Activated naive CD4-positive, alpha-beta T cell treated with anti-CD3 and anti-CD28 coated beads, Interleukin-2, amount 50 U/mL, for 24 hours (primary cell): ENCODE data around the gene PARP4.
A peak's percentile ranks its signal among the peaks of the same experiment; 100 is the strongest.
"Not testable (repeated sequence)": the region's sequence is repeated elsewhere in the genome, so short reads cannot be mapped to it uniquely, and the experiment has no call there.

Experiments
- H3K27ac Mint-ChIP-seq: one replicate; pipeline ENCODE4 v1.8.0; 2021; ENCODE audit warnings: mild to moderate bottlenecking, mixed read lengths
- H3K27me3 Mint-ChIP-seq: one replicate; pipeline ENCODE4 v1.8.0; 2021; ENCODE audit warnings: mixed read lengths
- H3K36me3 Mint-ChIP-seq: one replicate; pipeline ENCODE4 v1.8.0; 2021; ENCODE audit warnings: mixed read lengths
- H3K4me1 Mint-ChIP-seq: one replicate; pipeline ENCODE4 v1.8.0; 2021; ENCODE audit warnings: mixed read lengths
- H3K4me3 Mint-ChIP-seq: one replicate; pipeline ENCODE4 v1.8.0; 2021; ENCODE audit warnings: mild to moderate bottlenecking, mixed read lengths
- H3K9me3 Mint-ChIP-seq: one replicate; pipeline ENCODE4 v1.8.0; 2021; ENCODE audit warnings: mixed read lengths

Gene PARP4

GRCh38 chr13:24407844-24408243 lies 104.7 kb downstream of the PARP4 start:
- H3K4me1 Mint-ChIP-seq = no peaks in the 10 kb centered on the region
- no peaks in the 10 kb centered on the region for H3K9me3 Mint-ChIP-seq
- H3K27ac Mint-ChIP-seq = no peak overlapping the region
- no peaks in the 10 kb centered on the region for H3K36me3 Mint-ChIP-seq
- H3K27me3 Mint-ChIP-seq = peaks cover 8% of the 10 kb centered on the region
- no peak overlapping the region for H3K4me3 Mint-ChIP-seq

DNA sequence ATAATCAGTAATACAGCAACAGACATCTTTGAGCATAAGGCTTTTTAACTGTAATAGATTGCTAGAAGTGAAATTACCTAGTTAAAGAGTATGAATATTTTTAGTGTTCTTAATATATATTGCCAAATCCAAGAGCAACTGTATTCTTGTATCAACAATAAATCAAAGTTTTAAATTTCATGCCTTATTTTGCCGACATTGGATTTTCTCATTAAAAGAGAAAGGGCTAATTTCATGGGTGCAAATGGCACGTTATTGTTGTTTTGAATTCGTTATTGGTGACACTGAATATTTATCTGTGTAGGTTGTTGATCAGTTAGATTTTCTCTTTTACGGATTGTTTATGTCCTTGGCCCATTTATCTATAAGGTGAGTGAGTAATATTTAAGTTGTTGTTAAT lies 106.1 kb downstream of the PARP4 start:
- no peak overlapping the region for H3K4me3 Mint-ChIP-seq
- H3K9me3 Mint-ChIP-seq = no peaks in the 10 kb centered on the region
- no peaks in the 10 kb centered on the region for H3K36me3 Mint-ChIP-seq
- H3K4me1 Mint-ChIP-seq = no peaks in the 10 kb centered on the region
- no peak overlapping the region for H3K27ac Mint-ChIP-seq
- peaks cover 8% of the 10 kb centered on the region for H3K27me3 Mint-ChIP-seq

GRCh38 chr13:24396821-24397220 lies 115.8 kb downstream of the PARP4 start:
- Mint-ChIP-seq H3K27ac (peak overlapping the region; percentile 70), H3K4me1 (no peaks in the 10 kb centered on the region), H3K4me3 (no peak overlapping the region), H3K36me3 (peaks cover 7% of the 10 kb centered on the region), H3K9me3 (peaks cover 9% of the 10 kb centered on the region), H3K27me3 (no peaks in the 10 kb centered on the region)

GRCh38 chr13:24392972-24393371 lies 119.6 kb downstream of the PARP4 start:
- H3K27me3 Mint-ChIP-seq = no peaks in the 10 kb centered on the region
- peak overlapping the region; percentile 62 for H3K27ac Mint-ChIP-seq
- peaks cover 7% of the 10 kb centered on the region for H3K36me3 Mint-ChIP-seq
- H3K4me3 Mint-ChIP-seq = no peak overlapping the region
- no peaks in the 10 kb centered on the region for H3K4me1 Mint-ChIP-seq
- H3K9me3 Mint-ChIP-seq = peaks cover 9% of the 10 kb centered on the region

GRCh38 chr13:24391771-24392683 lies 120.6 kb downstream of the PARP4 start:
- H3K27me3 Mint-ChIP-seq, H3K9me3 Mint-ChIP-seq, H3K4me3 Mint-ChIP-seq, H3K36me3 Mint-ChIP-seq, H3K4me1 Mint-ChIP-seq, H3K27ac Mint-ChIP-seq: not testable (repeated sequence)

- H3K9me3 Mint-ChIP-seq, H3K4me1 Mint-ChIP-seq, H3K36me3 Mint-ChIP-seq, H3K27me3 Mint-ChIP-seq, H3K27ac Mint-ChIP-seq, H3K4me3 Mint-ChIP-seq: not testable (repeated sequence)
Measured at GRCh38 chr13:24390795-24391194, 121.8 kb downstream of the PARP4 start.

DNA sequence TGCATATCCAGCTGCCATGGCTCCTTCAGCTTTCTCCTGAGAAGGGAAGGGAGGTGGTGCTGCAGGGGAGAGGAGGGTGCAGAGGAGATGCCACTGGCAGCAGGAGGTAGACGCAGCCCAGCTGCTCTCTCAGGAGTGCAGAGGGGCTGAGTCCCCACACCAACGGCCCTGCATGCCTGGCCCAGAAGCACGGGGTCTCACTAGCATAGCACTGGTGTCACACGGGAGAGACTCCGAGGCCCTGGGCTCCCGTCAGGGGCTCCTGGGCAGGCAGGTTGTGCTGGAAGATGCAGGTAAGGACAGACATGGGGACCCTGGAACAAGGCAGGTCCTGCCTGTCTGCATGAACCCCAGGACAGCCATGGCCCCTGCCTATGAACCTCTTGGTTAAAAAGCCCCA lies 123.1 kb downstream of the PARP4 start:
- H3K36me3 Mint-ChIP-seq = no peaks in the 10 kb centered on the region
- no peaks in the 10 kb centered on the region for H3K27me3 Mint-ChIP-seq
- H3K27ac Mint-ChIP-seq = no peak overlapping the region
- no peak overlapping the region for H3K4me3 Mint-ChIP-seq
- H3K4me1 Mint-ChIP-seq = no peaks in the 10 kb centered on the region
- H3K9me3 Mint-ChIP-seq = no peaks in the 10 kb centered on the region

DNA sequence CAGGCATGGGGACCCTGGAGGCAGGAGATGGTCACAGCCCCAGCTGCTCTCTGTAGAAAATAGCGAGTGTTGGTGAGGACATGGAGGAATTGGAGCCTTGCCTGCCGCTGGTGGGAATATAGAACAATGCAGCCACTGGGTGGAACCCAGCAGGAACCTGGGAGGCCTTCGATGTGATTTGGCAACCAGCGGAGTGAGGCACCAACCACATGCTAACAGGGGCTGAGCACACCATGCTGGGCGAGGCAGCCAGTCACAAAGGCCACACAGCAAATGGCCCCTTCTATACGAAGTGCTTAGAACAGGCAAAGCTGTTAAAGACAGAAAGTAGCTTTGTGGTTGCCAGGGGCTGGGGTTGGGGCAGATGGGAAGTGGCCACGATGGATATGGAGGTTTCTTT lies 123.8 kb downstream of the PARP4 start:
- not testable (repeated sequence) for H3K4me1 Mint-ChIP-seq, H3K4me3 Mint-ChIP-seq, H3K27me3 Mint-ChIP-seq, H3K27ac Mint-ChIP-seq, H3K36me3 Mint-ChIP-seq, H3K9me3 Mint-ChIP-seq

- Mint-ChIP-seq H3K4me1 (no peaks in the 10 kb centered on the region), H3K4me3 (no peak overlapping the region), H3K36me3 (no peaks in the 10 kb centered on the region), H3K27ac (no peak overlapping the region), H3K9me3 (no peaks in the 10 kb centered on the region), H3K27me3 (no peaks in the 10 kb centered on the region)
Measured at GRCh38 chr13:24386816-24387708, 125.5 kb downstream of the PARP4 start.

- no peak overlapping the region for H3K27ac Mint-ChIP-seq
- H3K27me3 Mint-ChIP-seq = no peaks in the 10 kb centered on the region
- H3K4me1 Mint-ChIP-seq = peaks cover 1% of the 10 kb centered on the region
- H3K36me3 Mint-ChIP-seq = no peaks in the 10 kb centered on the region
- H3K9me3 Mint-ChIP-seq = no peaks in the 10 kb centered on the region
- H3K4me3 Mint-ChIP-seq = no peak overlapping the region
Measured at GRCh38 chr13:24385902-24386301, 126.7 kb downstream of the PARP4 start.

DNA sequence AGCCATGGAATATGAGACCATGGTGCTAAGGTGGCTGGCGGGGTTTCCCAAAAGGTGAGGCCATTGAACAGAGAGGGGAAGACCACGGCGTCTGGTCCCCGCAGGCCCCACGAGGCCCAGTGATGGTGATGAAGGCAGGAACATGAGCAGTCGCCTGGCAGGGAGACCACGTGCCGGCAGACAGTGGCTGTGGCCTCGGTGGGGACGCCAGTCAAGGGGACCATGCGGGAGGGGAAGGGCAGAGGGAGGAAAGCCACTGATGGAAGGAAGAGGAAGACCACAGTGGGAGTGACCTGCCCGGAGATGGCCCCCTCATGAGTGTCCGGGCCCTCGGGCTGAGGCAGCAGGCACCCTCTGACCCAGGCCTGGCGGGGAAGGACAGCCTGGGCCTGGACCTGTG lies 127.6 kb downstream of the PARP4 start:
- not testable (repeated sequence) for H3K27ac Mint-ChIP-seq, H3K36me3 Mint-ChIP-seq, H3K4me3 Mint-ChIP-seq, H3K27me3 Mint-ChIP-seq, H3K9me3 Mint-ChIP-seq, H3K4me1 Mint-ChIP-seq

- H3K27me3 Mint-ChIP-seq, H3K27ac Mint-ChIP-seq, H3K4me3 Mint-ChIP-seq, H3K36me3 Mint-ChIP-seq, H3K9me3 Mint-ChIP-seq: not testable (repeated sequence)
- peaks cover 18% of the 10 kb centered on the region for H3K4me1 Mint-ChIP-seq
Measured at GRCh38 chr13:24384091-24384490, 128.5 kb downstream of the PARP4 start.

DNA sequence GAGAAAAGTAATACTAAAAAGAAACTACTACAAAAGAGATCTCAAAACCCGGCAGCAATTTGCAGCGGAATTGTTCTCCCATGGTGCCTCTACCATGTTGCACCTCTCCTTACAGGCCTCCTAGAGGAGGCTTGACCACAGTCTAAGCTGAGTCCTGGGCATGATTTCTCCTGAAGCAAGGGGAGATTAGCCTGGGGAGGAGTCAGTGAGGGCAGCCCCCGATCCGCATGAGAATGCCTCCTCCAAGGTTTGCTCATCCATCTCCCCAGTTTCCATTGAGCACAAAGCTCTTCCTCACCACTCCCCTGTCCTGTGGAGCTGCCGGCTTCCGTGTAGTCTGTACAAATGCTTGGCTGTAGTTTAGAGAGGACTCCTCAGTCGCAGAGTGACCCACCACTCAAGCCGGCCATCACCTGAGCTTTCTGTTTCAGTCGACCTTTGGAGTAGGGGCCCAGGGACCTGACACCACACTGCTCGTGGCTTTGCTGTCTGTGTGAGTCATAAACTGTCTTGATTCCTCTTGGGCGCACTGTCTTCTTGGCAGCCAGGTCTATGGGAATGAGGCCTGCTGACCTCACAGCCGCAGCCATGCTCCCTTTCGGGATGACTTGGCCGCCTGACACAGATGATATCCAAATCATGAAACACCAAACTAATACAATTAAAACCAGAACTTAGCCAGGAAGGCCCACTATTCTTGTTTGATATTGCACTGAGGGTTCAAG lies 130.9 kb downstream of the PARP4 start:
- Mint-ChIP-seq H3K27me3 (no peaks in the 10 kb centered on the region), H3K4me1 (peaks cover 33% of the 10 kb centered on the region), H3K4me3 (no peak overlapping the region), H3K9me3 (no peaks in the 10 kb centered on the region), H3K27ac (no peak overlapping the region), H3K36me3 (no peaks in the 10 kb centered on the region)

GRCh38 chr13:24380881-24381280 lies 131.7 kb downstream of the PARP4 start:
- not testable (repeated sequence) for H3K27me3 Mint-ChIP-seq, H3K9me3 Mint-ChIP-seq, H3K36me3 Mint-ChIP-seq, H3K27ac Mint-ChIP-seq, H3K4me3 Mint-ChIP-seq
- H3K4me1 Mint-ChIP-seq = peaks cover 33% of the 10 kb centered on the region

- H3K4me1 Mint-ChIP-seq = peaks cover 33% of the 10 kb centered on the region
- not testable (repeated sequence) for H3K27ac Mint-ChIP-seq, H3K36me3 Mint-ChIP-seq, H3K9me3 Mint-ChIP-seq, H3K27me3 Mint-ChIP-seq, H3K4me3 Mint-ChIP-seq
Measured at GRCh38 chr13:24380227-24380626, 132.4 kb downstream of the PARP4 start.

GRCh38 chr13:24371273-24371672 lies 141.3 kb downstream of the PARP4 start:
- not testable (repeated sequence) for H3K27ac Mint-ChIP-seq, H3K4me3 Mint-ChIP-seq, H3K27me3 Mint-ChIP-seq, H3K4me1 Mint-ChIP-seq, H3K36me3 Mint-ChIP-seq
- H3K9me3 Mint-ChIP-seq = peaks cover 11% of the 10 kb centered on the region
